Stimulated activated CD4-positive, alpha-beta T cell treated with anti-CD3 and anti-CD28 coated beads, TNF-alpha, amount 100 ng/mL, for 4 hours (primary cell): ENCODE data around the gene GPATCH2L.

ENCODE experiments used
- DNase-seq, 3 experiments: peaks; one replicate each; pipeline ENCODE4 v3.0.0-alpha.2; 2020; ENCODE audit warnings: low read depth in 3 of 3

The GPATCH2L gene

GRCh38 chr14:76257111-76257803 is 105.5 kb downstream of the GPATCH2L start:
- DNase-seq: no peak

- DNase-seq: no peak
Observed at GRCh38 chr14:76257842-76258397, 106.2 kb downstream of the GPATCH2L start.

- DNase-seq: no peak
Observed at GRCh38 chr14:76259029-76259735, 107.5 kb downstream of the GPATCH2L start.

- no peak for DNase-seq
Observed at GRCh38 chr14:76260749-76261148, 109.0 kb downstream of the GPATCH2L start.

- no peak for DNase-seq
Observed at GRCh38 chr14:76261371-76261811, 109.7 kb downstream of the GPATCH2L start.

- no peak for DNase-seq
Observed at GRCh38 chr14:76262641-76263040, 110.9 kb downstream of the GPATCH2L start.
